ENCODE results near the gene MYLK3. TPM values are rescaled to one million over a fixed set of nuclear protein-coding genes. Genes with fewer than 3 reads are reported as not detected.

MYLK3 gene
- polyA plus RNA-seq, 3 donors: 0.32 TPM; not detected in 2

GRCh38 chr16:46737621-46738214 is 10.4 kb downstream of the MYLK3 start:
- Histone ChIP-seq H4K20me1 (ENCODE audit: insufficient read depth, low read length) (no peaks in the 10 kb centered on the region), H3K36me3 (replicated peaks in 1 of 2; ENCODE audit: control insufficient read depth in 1 of 2, insufficient read depth in 2 of 2, low read length in 2 of 2) (no peaks in the 10 kb centered on the region), H3K4me3 (replicated peaks in 1 of 3; ENCODE audit: low read depth in 2 of 3, low read length in 3 of 3) (no peak overlapping the region), H3K79me2 (ENCODE audit: insufficient read depth, low read length) (no peaks in the 10 kb centered on the region), H3K4me2 (replicated peaks; ENCODE audit: extremely low read depth, low read length, poor library complexity, severe bottlenecking) (no peak overlapping the region), H3K27ac (ENCODE audit: low read depth in 1 of 2, low read length in 2 of 2) (no peak overlapping the region), H3K27me3 (ENCODE audit: control insufficient read depth in 2 of 2, insufficient read depth in 2 of 2, low read length in 2 of 2) (no peaks in the 10 kb centered on the region), H2AFZ (ENCODE audit: insufficient read depth, low read depth, low read length, poor library complexity, severe bottlenecking) (no peak overlapping the region), H3K4me1 (ENCODE audit: control insufficient read depth in 1 of 2, insufficient read depth in 2 of 2, low read length in 2 of 2) (peaks cover 4 to 5% of the 10 kb centered on the region in 2 donors), H3K9ac (ENCODE audit: insufficient read depth, low read length, poor library complexity, severe bottlenecking) (no peak overlapping the region), H3K9me3 (replicated peaks in 1 of 2; ENCODE audit: control insufficient read depth in 1 of 2, insufficient read depth in 1 of 2, low read length in 2 of 2) (no peaks in the 10 kb centered on the region)
- no peak overlapping the region for H3K4me3 Mint-ChIP-seq
- 98% methylated on average over 14 of the region's 14 CpGs for WGBS (ENCODE audit: insufficient coverage)
- H3K36me3 Mint-ChIP-seq: no peaks in the 10 kb centered on the region
- H3K9me3 Mint-ChIP-seq: no peaks in the 10 kb centered on the region
- no peak overlapping the region for H3K27ac Mint-ChIP-seq
- no peak for DNase-seq
- H3K27me3 Mint-ChIP-seq (ENCODE audit: low read depth in 3 of 3): peaks cover 0 to 2% (median 0%) of the 10 kb centered on the region in 3 donors
- H3K4me1 Mint-ChIP-seq: peaks cover 5% of the 10 kb centered on the region
- TF ChIP-seq CTCF (IDR thresholded peaks at IDR 0.05): no peak
- intact Hi-C loops (cut with micrococcal nuclease): no loop called here

- no peak for TF ChIP-seq CTCF (IDR thresholded peaks at IDR 0.05)
- Mint-ChIP-seq H3K4me3 (no peak overlapping the region), H3K27ac (no peak overlapping the region), H3K4me1 (no peaks in the 10 kb centered on the region), H3K27me3 (ENCODE audit: low read depth in 3 of 3) (no peaks in the 10 kb centered on the region), H3K9me3 (no peaks in the 10 kb centered on the region), H3K36me3 (no peaks in the 10 kb centered on the region)
- no peaks in the 10 kb centered on the region for H4K20me1 ChIP-seq (ENCODE audit: insufficient read depth, low read length)
- no peaks in the 10 kb centered on the region for H3K79me2 ChIP-seq (ENCODE audit: insufficient read depth, low read length)
- no peaks in the 10 kb centered on the region for H3K27me3 ChIP-seq (ENCODE audit: control insufficient read depth in 2 of 2, insufficient read depth in 2 of 2, low read length in 2 of 2)
- no peak overlapping the region for H3K27ac ChIP-seq (ENCODE audit: low read depth in 1 of 2, low read length in 2 of 2)
- H3K36me3 ChIP-seq (replicated peaks in 1 of 2; ENCODE audit: control insufficient read depth in 1 of 2, insufficient read depth in 2 of 2, low read length in 2 of 2): no peaks in the 10 kb centered on the region
- H3K9me3 ChIP-seq (replicated peaks in 1 of 2; ENCODE audit: control insufficient read depth in 1 of 2, insufficient read depth in 1 of 2, low read length in 2 of 2): no peaks in the 10 kb centered on the region
- no peaks in the 10 kb centered on the region for H3K4me1 ChIP-seq (ENCODE audit: control insufficient read depth in 1 of 2, insufficient read depth in 2 of 2, low read length in 2 of 2)
- 97% methylated on average over 12 of the region's 12 CpGs for WGBS (ENCODE audit: insufficient coverage)
- no peak overlapping the region for H3K4me2 ChIP-seq (replicated peaks; ENCODE audit: extremely low read depth, low read length, poor library complexity, severe bottlenecking)
- intact Hi-C loops (cut with micrococcal nuclease): no loop called here
- no peak overlapping the region for H3K4me3 ChIP-seq (replicated peaks in 1 of 3; ENCODE audit: low read depth in 2 of 3, low read length in 3 of 3)
- H3K9ac ChIP-seq (ENCODE audit: insufficient read depth, low read length, poor library complexity, severe bottlenecking): no peak overlapping the region
- no peak for DNase-seq
- H2AFZ ChIP-seq (ENCODE audit: insufficient read depth, low read depth, low read length, poor library complexity, severe bottlenecking): no peak overlapping the region
Measured at GRCh38 chr16:46736695-46737094, 11.4 kb downstream of the MYLK3 start.
